C4-2B (cell line): ENCODE measurements around the gene TMEM178B.

Source experiments
- CTCF ChIP-seq: fragments of 450-650 bp; conservative IDR thresholded peaks from 2 replicates; pipeline ENCODE4 v1.5.1; 2017; ENCODE audit warnings: mild to moderate bottlenecking
- ZFX ChIP-seq: fragments of 450-650 bp; IDR thresholded peaks from 2 replicates; pipeline ENCODE4 v1.6.1; 2017

GRCh38 chr7:141231018-141231792, 157.3 kb downstream of the TMEM178B start:
- TF ChIP-seq CTCF (peak; percentile 39), ZFX (no peak)
